Esophagus (tissue), 2 donors: ENCODE measurements around the gene SMARCA4. TPM values are rescaled to one million over a fixed set of nuclear protein-coding genes. Genes with fewer than 3 reads are reported as not detected.
"Not testable (repeated sequence)": the region's sequence is repeated elsewhere in the genome, so short reads cannot be mapped to it uniquely, and the experiment has no call there.

Experiments used
- H3K27ac ChIP-seq, 2 donors: one replicate each; pipeline ENCODE4 v1.5.1; 2013; ENCODE audit warnings: low read depth in 2 of 2, mild to moderate bottlenecking in 2 of 2, inconsistent platforms in 1 of 2, low read length in 1 of 2, moderate library complexity in 1 of 2
- H3K27me3 ChIP-seq, 2 donors: one replicate each; pipeline ENCODE4 v1.6.1; 2013; ENCODE audit warnings: low read length in 2 of 2, control low read depth in 1 of 2, mild to moderate bottlenecking in 1 of 2; ENCODE audit not compliant: insufficient read depth in 2 of 2, control insufficient read depth in 1 of 2
- H3K36me3 ChIP-seq, 2 donors: one replicate each; pipeline ENCODE4 v1.6.1; 2013; ENCODE audit warnings: low read length in 1 of 2; ENCODE audit not compliant: control insufficient read depth in 2 of 2, insufficient read depth in 2 of 2
- H3K4me1 ChIP-seq, 2 donors: one replicate each; pipeline ENCODE4 v1.6.1; 2013; ENCODE audit warnings: low read length in 1 of 2; ENCODE audit not compliant: control insufficient read depth in 2 of 2, insufficient read depth in 2 of 2
- H3K4me3 ChIP-seq, 2 donors: one replicate each; pipeline ENCODE4 v1.5.1; 2013; ENCODE audit warnings: low read length in 2 of 2, mild to moderate bottlenecking in 2 of 2, low read depth in 1 of 2, moderate library complexity in 1 of 2
- H3K9me3 ChIP-seq, 2 donors: one replicate each; pipeline ENCODE4 v1.6.1; 2013; ENCODE audit warnings: mild to moderate bottlenecking in 2 of 2, low read depth in 1 of 2, low read length in 1 of 2, moderate library complexity in 1 of 2; ENCODE audit not compliant: control insufficient read depth in 2 of 2, insufficient read depth in 1 of 2
- WGBS, 2 donors: extraction: QIAGEN DNeasy Blood & Tissue Kit; methylation state at CpG; one replicate each; pipeline ENCODE4 v1.1.7; 2013; 5-methylcytosine and 5-hydroxymethylcytosine counted together
- polyA plus RNA-seq, 2 donors: library from polyadenylated mRNA; stranded (reverse); fragments of 200-250 nt; gene quantifications; one replicate each; pipeline ENCODE4 v1.2.3, GENCODE V29; 2013
- donor health status: healthy with polysubstance abuse.
- donor health status: Bipolar disorder and iron deficiency.

Gene SMARCA4
- polyA plus RNA-seq, 2 donors: 66.8 to 113 TPM

GRCh38 chr19:10959277-10959968 lies 1.4 kb upstream of the SMARCA4 start:
- not testable (repeated sequence) for H3K4me1 ChIP-seq, H3K27ac ChIP-seq, H3K36me3 ChIP-seq, H3K27me3 ChIP-seq, H3K4me3 ChIP-seq, H3K9me3 ChIP-seq
- 94 to 95% methylated on average over 19 of the region's 19 CpGs for WGBS, 2 donors

GRCh38 chr19:10961073-10961860 lies 437 bp downstream of the SMARCA4 start:
- Histone ChIP-seq H3K27ac (peak overlapping the region; percentile 91 to 95), H3K27me3 (no peaks in the 10 kb centered on the region), H3K36me3 (no peaks in the 10 kb centered on the region), H3K4me1 (peaks cover 3 to 8% of the 10 kb centered on the region in 2 donors), H3K9me3 (no peaks in the 10 kb centered on the region), H3K4me3 (peak overlapping the region; percentile 72 to 83)
- 0 to 1% methylated on average over 66 to 92 of the region's 92 CpGs for WGBS, 2 donors

- peaks cover 3 to 8% of the 10 kb centered on the region in 2 donors for H3K4me1 ChIP-seq
- H3K9me3 ChIP-seq: no peaks in the 10 kb centered on the region
- no peaks in the 10 kb centered on the region for H3K27me3 ChIP-seq
- H3K4me3 ChIP-seq: no peak overlapping the region
- 75 to 82% methylated on average over 10 of the region's 10 CpGs for WGBS, 2 donors
- no peaks in the 10 kb centered on the region for H3K36me3 ChIP-seq
- H3K27ac ChIP-seq: peak overlapping the region; percentile 64 to 79
Observed at GRCh38 chr19:10962863-10963262, 2.0 kb downstream of the SMARCA4 start.

GRCh38 chr19:10963865-10964264 lies 3.0 kb downstream of the SMARCA4 start:
- H3K4me1 ChIP-seq: peaks cover 6 to 12% of the 10 kb centered on the region in 2 donors
- H3K27ac ChIP-seq: peak overlapping the region; percentile 46 to 79
- WGBS, 2 donors: 75 to 80% methylated on average over 4 of the region's 4 CpGs
- no peak overlapping the region for H3K4me3 ChIP-seq
- no peaks in the 10 kb centered on the region for H3K36me3 ChIP-seq
- no peaks in the 10 kb centered on the region for H3K9me3 ChIP-seq
- no peaks in the 10 kb centered on the region for H3K27me3 ChIP-seq

GRCh38 chr19:10964903-10965302 lies 4.1 kb downstream of the SMARCA4 start:
- 97 to 98% methylated on average over 4 of the region's 4 CpGs for WGBS, 2 donors
- H3K4me1 ChIP-seq: peaks cover 6 to 15% of the 10 kb centered on the region in 2 donors
- no peaks in the 10 kb centered on the region for H3K9me3 ChIP-seq
- H3K36me3 ChIP-seq: no peaks in the 10 kb centered on the region
- H3K4me3 ChIP-seq: no peak overlapping the region
- no peaks in the 10 kb centered on the region for H3K27me3 ChIP-seq
- H3K27ac ChIP-seq: peak overlapping the region in 1 of 2 donors; percentile 49

- peaks cover 6 to 16% of the 10 kb centered on the region in 2 donors for H3K4me1 ChIP-seq
- H3K4me3 ChIP-seq: no peak overlapping the region
- 80 to 81% methylated on average over 6 of the region's 6 CpGs for WGBS, 2 donors
- no peaks in the 10 kb centered on the region for H3K27me3 ChIP-seq
- no peak overlapping the region for H3K27ac ChIP-seq
- no peaks in the 10 kb centered on the region for H3K36me3 ChIP-seq
- no peaks in the 10 kb centered on the region for H3K9me3 ChIP-seq
Observed at GRCh38 chr19:10965398-10965797, 4.6 kb downstream of the SMARCA4 start.

- Histone ChIP-seq H3K9me3 (no peaks in the 10 kb centered on the region), H3K4me3 (no peak overlapping the region), H3K4me1 (peaks cover 6 to 16% of the 10 kb centered on the region in 2 donors), H3K36me3 (no peaks in the 10 kb centered on the region), H3K27me3 (no peaks in the 10 kb centered on the region), H3K27ac (no peak overlapping the region)
- 80 to 89% methylated on average over 8 of the region's 8 CpGs for WGBS, 2 donors
Observed at GRCh38 chr19:10966809-10967208, 6.0 kb downstream of the SMARCA4 start.

- no peak overlapping the region for H3K4me3 ChIP-seq
- H3K27ac ChIP-seq: peak overlapping the region; percentile 62 to 77
- H3K4me1 ChIP-seq: peaks cover 4 to 10% of the 10 kb centered on the region in 2 donors
- H3K9me3 ChIP-seq: no peaks in the 10 kb centered on the region
- no peaks in the 10 kb centered on the region for H3K27me3 ChIP-seq
- H3K36me3 ChIP-seq: no peaks in the 10 kb centered on the region
- WGBS, 2 donors: 52 to 57% methylated on average over 10 of the region's 10 CpGs
Observed at GRCh38 chr19:10968527-10969135, 7.8 kb downstream of the SMARCA4 start.

- no peaks in the 10 kb centered on the region for H3K27me3 ChIP-seq
- H3K36me3 ChIP-seq: no peaks in the 10 kb centered on the region
- H3K4me1 ChIP-seq: peaks cover 5 to 16% of the 10 kb centered on the region in 2 donors
- 93 to 95% methylated on average over 8 of the region's 8 CpGs for WGBS, 2 donors
- H3K4me3 ChIP-seq: no peak overlapping the region
- no peak overlapping the region for H3K27ac ChIP-seq
- H3K9me3 ChIP-seq: no peaks in the 10 kb centered on the region
Observed at GRCh38 chr19:10971107-10971726, 10.4 kb downstream of the SMARCA4 start.
